Type B pancreatic cell (in vitro differentiated cells): ENCODE data around the gene MYMK. TPM values are rescaled to one million over a fixed set of nuclear protein-coding genes. Genes with fewer than 3 reads are reported as not detected.

Source experiments
- DNase-seq: peaks from one replicate; pipeline ENCODE4 v3.0.0; 2021; ENCODE audit warnings: mixed read lengths; ENCODE audit not compliant: unreplicated experiment; ENCODE audit errors: extremely low spot score
- H3K27ac Mint-ChIP-seq: 2 replicates; pipeline ENCODE4 v1.8.0; 2021; ENCODE audit warnings: mild to moderate bottlenecking, mixed read lengths
- H3K27me3 Mint-ChIP-seq: 2 replicates; pipeline ENCODE4 v1.8.0; 2021; ENCODE audit warnings: mixed read lengths
- H3K36me3 Mint-ChIP-seq: 2 replicates; pipeline ENCODE4 v1.8.0; 2021; ENCODE audit warnings: mixed read lengths
- H3K4me1 Mint-ChIP-seq: one replicate; pipeline ENCODE4 v1.8.0; 2021; ENCODE audit warnings: mixed read lengths; ENCODE audit not compliant: unreplicated experiment
- H3K4me3 Mint-ChIP-seq: 2 replicates; pipeline ENCODE4 v1.8.0; 2021; ENCODE audit warnings: mild to moderate bottlenecking, mixed read lengths
- H3K9me3 Mint-ChIP-seq: 2 replicates; pipeline ENCODE4 v1.8.0; 2021; ENCODE audit warnings: mixed read lengths
- total RNA-seq: library from RNA; stranded (reverse); gene quantifications from 2 replicates; pipeline ENCODE4 v1.2.1, GENCODE V29; 2021; ENCODE audit warnings: low replicate concordance
- TF ChIP-seq, protein P1 (sequence below): fragments of 200-600 bp; sonication (generic); conservative IDR thresholded peaks from 2 replicates; pipeline ENCODE4 v1.5.0; 2021; ENCODE audit warnings: antibody characterized with exemption, mild to moderate bottlenecking

MYMK gene
- total RNA-seq, 1 donor from 2014 or later: not detected

DNA sequence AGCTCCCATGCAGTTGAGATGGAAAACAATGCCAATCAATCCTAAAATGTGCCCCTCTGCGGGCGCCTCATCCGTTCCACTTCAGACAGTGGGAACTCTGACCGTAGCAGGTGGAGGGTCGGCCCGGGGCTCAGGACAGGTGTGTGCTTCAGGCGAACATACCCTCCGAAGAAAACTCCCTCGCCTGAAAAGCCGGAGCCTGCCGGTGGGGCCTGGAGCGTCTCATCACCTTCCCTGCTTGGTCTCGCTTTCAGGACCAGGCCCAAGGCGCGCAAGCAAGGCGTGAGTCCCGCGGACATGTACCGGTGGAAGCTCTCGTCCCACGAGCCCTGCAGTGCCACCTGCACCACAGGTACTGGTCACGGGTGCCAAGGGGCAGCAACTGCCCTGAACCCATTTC is 36.2 kb upstream of the MYMK start:
- H3K27ac Mint-ChIP-seq: no peak overlapping the region
- H3K36me3 Mint-ChIP-seq: no peaks in the 10 kb centered on the region
- H3K4me3 Mint-ChIP-seq: no peak overlapping the region
- H3K9me3 Mint-ChIP-seq: no peaks in the 10 kb centered on the region
- peaks cover 26% of the 10 kb centered on the region for H3K4me1 Mint-ChIP-seq
- TF ChIP-seq, protein P1, sequence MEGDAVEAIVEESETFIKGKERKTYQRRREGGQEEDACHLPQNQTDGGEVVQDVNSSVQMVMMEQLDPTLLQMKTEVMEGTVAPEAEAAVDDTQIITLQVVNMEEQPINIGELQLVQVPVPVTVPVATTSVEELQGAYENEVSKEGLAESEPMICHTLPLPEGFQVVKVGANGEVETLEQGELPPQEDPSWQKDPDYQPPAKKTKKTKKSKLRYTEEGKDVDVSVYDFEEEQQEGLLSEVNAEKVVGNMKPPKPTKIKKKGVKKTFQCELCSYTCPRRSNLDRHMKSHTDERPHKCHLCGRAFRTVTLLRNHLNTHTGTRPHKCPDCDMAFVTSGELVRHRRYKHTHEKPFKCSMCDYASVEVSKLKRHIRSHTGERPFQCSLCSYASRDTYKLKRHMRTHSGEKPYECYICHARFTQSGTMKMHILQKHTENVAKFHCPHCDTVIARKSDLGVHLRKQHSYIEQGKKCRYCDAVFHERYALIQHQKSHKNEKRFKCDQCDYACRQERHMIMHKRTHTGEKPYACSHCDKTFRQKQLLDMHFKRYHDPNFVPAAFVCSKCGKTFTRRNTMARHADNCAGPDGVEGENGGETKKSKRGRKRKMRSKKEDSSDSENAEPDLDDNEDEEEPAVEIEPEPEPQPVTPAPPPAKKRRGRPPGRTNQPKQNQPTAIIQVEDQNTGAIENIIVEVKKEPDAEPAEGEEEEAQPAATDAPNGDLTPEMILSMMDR: no peak
- H3K27me3 Mint-ChIP-seq: peaks cover 21% of the 10 kb centered on the region
- DNase-seq: no peak

DNA sequence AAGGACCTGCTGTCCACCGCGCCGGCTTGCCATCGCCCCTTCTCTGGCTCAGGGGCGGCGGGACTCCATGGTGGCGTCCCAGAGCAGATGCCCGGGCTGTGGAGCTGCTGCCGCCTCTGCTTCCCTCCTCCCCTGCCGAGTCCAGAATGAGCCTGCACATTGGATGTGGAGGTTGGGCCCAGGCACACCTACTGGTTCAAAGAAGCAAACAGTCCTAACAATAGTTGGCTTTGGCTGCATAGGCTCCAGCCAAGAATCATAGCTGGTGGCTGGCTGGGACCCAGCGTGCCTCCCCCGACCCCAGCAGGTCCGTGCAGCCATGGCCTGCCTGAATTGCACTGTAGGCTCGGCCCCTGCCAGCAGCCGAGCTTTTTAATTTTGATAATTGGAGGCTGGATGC is 35.6 kb upstream of the MYMK start:
- DNase-seq: no peak
- Mint-ChIP-seq H3K4me3 (no peak overlapping the region), H3K4me1 (peaks cover 26% of the 10 kb centered on the region), H3K27ac (no peak overlapping the region), H3K27me3 (peaks cover 22% of the 10 kb centered on the region), H3K36me3 (no peaks in the 10 kb centered on the region), H3K9me3 (no peaks in the 10 kb centered on the region)
- TF ChIP-seq, protein P1: no peak

DNA sequence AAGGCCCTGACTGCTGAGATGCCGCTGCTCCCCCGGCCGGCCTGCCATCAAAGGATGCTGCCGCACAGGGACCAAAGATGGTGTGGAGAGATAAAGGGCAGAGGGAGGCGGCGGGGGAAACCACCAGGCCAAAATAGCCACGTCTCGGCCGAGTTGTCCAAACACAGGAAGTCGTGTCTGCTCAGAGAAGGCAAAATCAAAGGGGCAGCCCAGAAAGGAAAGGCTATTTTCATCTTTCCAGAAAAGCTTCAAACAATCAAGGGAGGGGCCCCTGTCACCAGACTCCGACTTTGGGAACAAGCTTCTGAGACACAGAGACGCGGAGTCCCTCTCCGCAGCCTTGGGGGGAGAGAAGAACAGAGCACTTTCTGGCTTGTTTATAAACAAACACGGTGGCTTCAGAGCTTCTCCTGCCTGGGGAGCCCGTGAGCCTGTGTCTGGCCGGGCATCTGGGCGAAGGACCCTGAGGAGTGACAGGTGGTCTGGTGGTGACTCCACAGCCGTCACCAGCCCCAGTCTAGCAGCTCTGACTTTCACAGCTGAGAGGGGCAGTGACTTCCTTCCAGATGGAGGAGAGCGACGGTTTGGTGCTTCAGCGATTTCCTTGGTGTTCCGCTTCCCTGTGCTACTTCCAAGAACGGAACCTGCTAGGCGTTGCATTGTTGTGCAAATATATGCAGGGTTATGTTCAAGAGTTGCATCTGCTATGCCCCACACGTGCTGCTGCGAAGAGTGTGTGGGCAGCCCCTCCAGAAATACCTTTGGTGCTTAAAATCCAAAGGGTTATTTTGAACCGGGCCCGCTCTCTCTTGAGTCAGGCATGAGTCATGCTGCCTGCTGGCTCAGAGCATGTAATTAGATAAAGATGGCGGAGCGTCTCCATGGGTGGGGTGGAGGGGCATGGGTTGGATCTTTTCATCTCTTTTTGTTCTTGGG is 33.7 kb upstream of the MYMK start:
- Mint-ChIP-seq H3K27ac (peak overlapping the region; percentile 33), H3K9me3 (no peaks in the 10 kb centered on the region), H3K4me3 (peak overlapping the region; percentile 48), H3K4me1 (peaks cover 25% of the 10 kb centered on the region), H3K27me3 (peaks cover 19% of the 10 kb centered on the region), H3K36me3 (no peaks in the 10 kb centered on the region)
- no peak for DNase-seq
- TF ChIP-seq, protein P1: no peak

DNA sequence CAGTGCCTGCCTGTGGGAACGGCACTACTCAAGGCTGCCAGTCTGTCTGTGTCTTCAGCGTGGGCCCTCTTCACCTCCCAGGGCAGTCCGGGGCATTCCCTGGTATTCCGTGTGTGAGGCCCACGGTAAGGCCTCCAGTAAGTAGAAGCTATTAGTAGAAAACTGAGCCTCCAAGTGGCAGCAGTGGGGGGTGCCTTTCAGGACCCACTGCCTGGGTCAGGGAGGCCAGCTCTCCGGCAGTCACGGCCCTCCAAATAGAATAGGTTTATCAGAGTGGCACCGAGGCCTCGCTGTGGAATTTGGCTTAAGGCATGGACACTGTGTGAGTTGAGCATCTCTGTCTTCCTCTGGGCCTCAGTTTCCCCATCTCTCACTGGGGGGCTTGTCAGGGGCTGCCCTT is 32.8 kb upstream of the MYMK start:
- Mint-ChIP-seq H3K9me3 (no peaks in the 10 kb centered on the region), H3K27me3 (peaks cover 14% of the 10 kb centered on the region), H3K4me3 (no peak overlapping the region), H3K36me3 (no peaks in the 10 kb centered on the region), H3K27ac (no peak overlapping the region), H3K4me1 (peaks cover 20% of the 10 kb centered on the region)
- no peak for DNase-seq
- TF ChIP-seq, protein P1: no peak

DNA sequence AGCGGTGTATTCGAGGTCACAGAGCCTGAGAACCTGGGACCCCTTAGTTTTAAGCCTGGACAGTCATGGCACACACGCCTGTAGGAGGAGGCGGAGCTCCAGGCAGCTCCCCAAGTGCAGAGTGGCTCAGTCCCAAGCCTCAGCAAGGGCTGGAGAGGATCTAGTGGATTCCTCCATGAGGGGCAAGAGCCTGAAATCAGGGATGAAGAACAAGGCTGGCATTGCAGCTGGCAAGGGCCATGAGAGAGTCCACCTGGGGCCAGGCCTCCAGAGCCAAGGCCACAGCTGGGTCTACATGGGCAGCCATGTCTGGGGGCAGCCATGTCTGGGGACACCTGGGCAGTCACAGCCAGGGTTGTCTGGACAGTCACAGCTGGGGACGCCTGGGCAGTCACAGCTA is 31.6 kb upstream of the MYMK start:
- Mint-ChIP-seq H3K4me1 (peaks cover 24% of the 10 kb centered on the region), H3K4me3 (no peak overlapping the region), H3K27ac (no peak overlapping the region), H3K36me3 (no peaks in the 10 kb centered on the region), H3K27me3 (peaks cover 14% of the 10 kb centered on the region), H3K9me3 (no peaks in the 10 kb centered on the region)
- TF ChIP-seq, protein P1: no peak
- no peak for DNase-seq
